GM12891 (cell line): ENCODE measurements around the gene TRPM3.

ENCODE experiments used
- POLR2A ChIP-seq: IDR thresholded peaks from 2 replicates; pipeline ENCODE4 v1.6.1; 2011; ENCODE audit warnings: low read depth, low read length, control low read depth
- POLR2AphosphoS5 ChIP-seq: IDR thresholded peaks from 2 replicates; pipeline ENCODE4 v1.6.1; 2011; ENCODE audit warnings: low read depth, low read length, control low read depth
- TAF1 ChIP-seq: IDR thresholded peaks from 2 replicates; pipeline ENCODE4 v1.6.1; 2011; ENCODE audit warnings: low read depth, low read length, control low read depth

DNA sequence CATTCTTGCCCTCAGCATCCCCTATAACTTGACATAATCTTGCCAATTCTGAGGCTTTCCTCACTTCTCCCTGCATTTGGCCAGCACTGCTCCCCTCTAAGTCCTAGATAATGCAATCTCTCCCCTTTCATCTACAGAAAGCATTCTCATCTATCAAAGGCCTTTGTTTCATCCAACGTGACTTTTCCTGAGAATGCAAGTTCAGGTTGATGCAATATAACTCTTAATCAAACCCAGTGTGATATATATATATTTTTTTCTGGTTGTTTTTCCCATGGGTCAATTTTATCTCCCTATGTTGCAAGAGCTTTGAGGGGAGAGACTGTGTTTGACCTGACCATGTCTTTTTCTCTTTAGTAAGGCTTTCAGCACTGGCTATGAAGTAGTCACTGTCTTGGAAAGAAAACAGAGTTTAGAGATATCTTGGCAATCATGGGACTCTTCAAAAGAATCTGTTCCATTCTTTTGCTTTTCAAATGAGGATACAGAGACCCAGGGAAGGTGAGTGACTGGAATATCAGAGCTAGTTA lies 268.6 kb downstream of the TRPM3 start:
- TF ChIP-seq TAF1 (no peak), POLR2A (no peak), POLR2AphosphoS5 (no peak)
